GM19238 (cell line): ENCODE data around the gene CANX.

Source experiments
- DNase-seq: peaks from one replicate; pipeline ENCODE4 v3.0.0; 2011; ENCODE audit warnings: low spot score; ENCODE audit not compliant: insufficient read length

The CANX gene

GRCh38 chr5:179777456-179777855, 78.7 kb downstream of the CANX start:
- DNase-seq: no peak

GRCh38 chr5:179777909-179778308, 79.1 kb downstream of the CANX start:
- DNase-seq: no peak

GRCh38 chr5:179778591-179778990, 79.8 kb downstream of the CANX start:
- no peak for DNase-seq

GRCh38 chr5:179779826-179780225, 81.1 kb downstream of the CANX start:
- no peak for DNase-seq

GRCh38 chr5:179780362-179780761, 81.6 kb downstream of the CANX start:
- DNase-seq: no peak
